ENCODE data around the gene CYP51A1. TPM values are rescaled to one million over a fixed set of nuclear protein-coding genes. Genes with fewer than 3 reads are reported as not detected.

CYP51A1 gene
- total and polyA plus RNA-seq, 2 of the 13 experiments (the other 11 are each of a cell fraction or from before 2014, with no cell fraction given), result 15.4 to 260 TPM

DNA sequence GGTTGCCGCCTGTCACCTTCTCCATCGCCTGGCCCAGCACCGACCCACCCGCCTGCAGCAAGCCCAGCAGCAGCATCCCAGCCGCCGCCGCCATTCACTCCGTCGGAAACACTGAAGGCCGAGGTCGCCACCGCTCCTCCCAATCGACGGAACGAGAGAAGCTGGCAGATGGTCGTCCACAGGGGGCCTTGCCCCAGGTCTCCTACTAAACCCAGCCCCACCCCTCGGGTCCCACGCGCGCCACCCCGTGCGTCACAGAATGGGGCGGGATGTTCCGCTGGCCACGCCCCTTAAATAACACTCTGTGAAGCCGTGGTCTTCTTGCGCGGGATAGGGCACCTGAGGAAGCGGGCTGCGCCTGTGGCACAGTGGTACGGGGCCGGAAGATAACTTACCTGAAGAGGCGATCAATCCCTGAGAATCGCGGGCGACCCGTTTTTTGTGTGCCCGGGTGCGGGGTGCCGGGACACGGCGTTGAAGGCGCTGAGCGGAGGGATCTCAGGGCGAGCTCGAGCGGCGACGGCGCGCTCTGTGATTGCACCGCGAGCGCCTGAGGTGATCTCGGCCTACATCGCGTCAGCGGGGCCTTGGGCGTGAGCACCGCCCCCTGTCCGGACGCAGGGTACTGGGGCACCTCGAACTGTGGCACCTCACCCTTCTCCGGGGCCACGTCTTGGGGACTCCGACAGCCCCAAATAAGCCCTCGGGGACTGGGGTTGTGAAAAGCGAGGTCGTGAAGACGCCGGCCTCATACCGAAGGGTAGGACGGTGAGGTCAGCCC is at the start of gene CYP51A1 (continued):
- TF ChIP-seq ZNF546 (CRISPR knock-in tag; conservative IDR thresholded peaks at IDR 0.05) (peak; percentile 57; the same call in 1 of the 2 replicates), NFRKB (IDR thresholded peaks at IDR 0.05) (no peak), ZNF83 (CRISPR knock-in tag; IDR thresholded peaks at IDR 0.05; ENCODE audit: borderline replicate concordance) (no peak), GZF1 (CRISPR knock-in tag; IDR thresholded peaks at IDR 0.05) (peak; percentile 51; the same call in 1 of the 2 replicates), ZEB1 (IDR thresholded peaks at IDR 0.05; ENCODE audit: insufficient replicate concordance, low read depth) (peak; percentile 69), EHMT2 (IDR thresholded peaks at IDR 0.05; ENCODE audit: borderline replicate concordance, low read depth, low read length) (no peak), EEA1 (CRISPR knock-in tag; IDR thresholded peaks at IDR 0.05; ENCODE audit: borderline replicate concordance) (no peak; the same call in 1 of the 2 replicates), SP1 (IDR thresholded peaks at IDR 0.05) (peak; percentile 94), SP1 (CRISPR knock-in tag; IDR thresholded peaks at IDR 0.05) (peak; percentile 98), ZNF20 (CRISPR knock-in tag; IDR thresholded peaks at IDR 0.05) (no peak), XBP1 (CRISPR knock-in tag; IDR thresholded peaks at IDR 0.05) (0 out of 2 replicates have a peak, but pooled peaks have one; percentile 24), ZBTB20 (CRISPR knock-in tag; IDR thresholded peaks at IDR 0.05; ENCODE audit: borderline replicate concordance, low read depth) (peak; percentile 30; the same call in 1 of the 2 replicates), ASH2L (IDR thresholded peaks at IDR 0.05; ENCODE audit: insufficient read length, low read depth, low read length) (peak; percentile 92), ZNF451 (CRISPR knock-in tag; IDR thresholded peaks at IDR 0.05) (no peak; the same call in 1 of the 2 replicates), DPF2 (CRISPR knock-in tag; IDR thresholded peaks at IDR 0.05; ENCODE audit: borderline replicate concordance, low read depth) (no peak; the same call in 1 of the 2 replicates)
- TF ChIP-seq, protein P1, sequence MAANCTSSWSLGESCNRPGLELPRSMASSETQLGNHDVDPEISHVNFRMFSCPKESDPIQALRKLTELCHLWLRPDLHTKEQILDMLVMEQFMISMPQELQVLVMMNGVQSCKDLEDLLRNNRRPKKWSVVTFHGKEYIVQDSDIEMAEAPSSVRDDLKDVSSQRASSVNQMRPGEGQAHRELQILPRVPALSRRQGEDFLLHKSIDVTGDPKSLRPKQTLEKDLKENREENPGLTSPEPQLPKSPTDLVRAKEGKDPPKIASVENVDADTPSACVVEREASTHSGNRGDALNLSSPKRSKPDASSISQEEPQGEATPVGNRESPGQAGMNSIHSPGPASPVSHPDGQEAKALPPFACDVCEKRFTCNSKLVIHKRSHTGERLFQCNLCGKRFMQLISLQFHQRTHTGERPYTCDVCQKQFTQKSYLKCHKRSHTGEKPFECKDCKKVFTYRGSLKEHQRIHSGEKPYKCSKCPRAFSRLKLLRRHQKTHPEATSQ (CRISPR knock-in tag; IDR thresholded peaks at IDR 0.05; ENCODE audit: borderline replicate concordance), result peak; percentile 37; the same call in 1 of the 2 replicates
- TF ChIP-seq, protein P2, sequence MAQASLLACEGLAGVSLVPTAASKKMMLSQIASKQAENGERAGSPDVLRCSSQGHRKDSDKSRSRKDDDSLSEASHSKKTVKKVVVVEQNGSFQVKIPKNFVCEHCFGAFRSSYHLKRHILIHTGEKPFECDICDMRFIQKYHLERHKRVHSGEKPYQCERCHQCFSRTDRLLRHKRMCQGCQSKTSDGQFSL (CRISPR knock-in tag; IDR thresholded peaks at IDR 0.05), result 0 out of 2 replicates have a peak, but pooled peaks have one; percentile 54
- TF ChIP-seq, protein P3, sequence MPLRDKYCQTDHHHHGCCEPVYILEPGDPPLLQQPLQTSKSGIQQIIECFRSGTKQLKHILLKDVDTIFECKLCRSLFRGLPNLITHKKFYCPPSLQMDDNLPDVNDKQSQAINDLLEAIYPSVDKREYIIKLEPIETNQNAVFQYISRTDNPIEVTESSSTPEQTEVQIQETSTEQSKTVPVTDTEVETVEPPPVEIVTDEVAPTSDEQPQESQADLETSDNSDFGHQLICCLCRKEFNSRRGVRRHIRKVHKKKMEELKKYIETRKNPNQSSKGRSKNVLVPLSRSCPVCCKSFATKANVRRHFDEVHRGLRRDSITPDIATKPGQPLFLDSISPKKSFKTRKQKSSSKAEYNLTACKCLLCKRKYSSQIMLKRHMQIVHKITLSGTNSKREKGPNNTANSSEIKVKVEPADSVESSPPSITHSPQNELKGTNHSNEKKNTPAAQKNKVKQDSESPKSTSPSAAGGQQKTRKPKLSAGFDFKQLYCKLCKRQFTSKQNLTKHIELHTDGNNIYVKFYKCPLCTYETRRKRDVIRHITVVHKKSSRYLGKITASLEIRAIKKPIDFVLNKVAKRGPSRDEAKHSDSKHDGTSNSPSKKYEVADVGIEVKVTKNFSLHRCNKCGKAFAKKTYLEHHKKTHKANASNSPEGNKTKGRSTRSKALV (CRISPR knock-in tag; IDR thresholded peaks at IDR 0.05), result 0 out of 2 replicates have a peak, but pooled peaks have one; percentile 16
- TF ChIP-seq, protein P4, sequence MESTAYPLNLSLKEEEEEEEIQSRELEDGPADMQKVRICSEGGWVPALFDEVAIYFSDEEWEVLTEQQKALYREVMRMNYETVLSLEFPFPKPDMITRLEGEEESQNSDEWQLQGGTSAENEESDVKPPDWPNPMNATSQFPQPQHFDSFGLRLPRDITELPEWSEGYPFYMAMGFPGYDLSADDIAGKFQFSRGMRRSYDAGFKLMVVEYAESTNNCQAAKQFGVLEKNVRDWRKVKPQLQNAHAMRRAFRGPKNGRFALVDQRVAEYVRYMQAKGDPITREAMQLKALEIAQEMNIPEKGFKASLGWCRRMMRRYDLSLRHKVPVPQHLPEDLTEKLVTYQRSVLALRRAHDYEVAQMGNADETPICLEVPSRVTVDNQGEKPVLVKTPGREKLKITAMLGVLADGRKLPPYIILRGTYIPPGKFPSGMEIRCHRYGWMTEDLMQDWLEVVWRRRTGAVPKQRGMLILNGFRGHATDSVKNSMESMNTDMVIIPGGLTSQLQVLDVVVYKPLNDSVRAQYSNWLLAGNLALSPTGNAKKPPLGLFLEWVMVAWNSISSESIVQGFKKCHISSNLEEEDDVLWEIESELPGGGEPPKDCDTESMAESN (CRISPR knock-in tag; conservative IDR thresholded peaks at IDR 0.05), result 0 out of 2 replicates have a peak, but pooled peaks have one; percentile 58

Data from HepG2 (cell line).